ENCODE results near the gene RAPGEF1.

DNA sequence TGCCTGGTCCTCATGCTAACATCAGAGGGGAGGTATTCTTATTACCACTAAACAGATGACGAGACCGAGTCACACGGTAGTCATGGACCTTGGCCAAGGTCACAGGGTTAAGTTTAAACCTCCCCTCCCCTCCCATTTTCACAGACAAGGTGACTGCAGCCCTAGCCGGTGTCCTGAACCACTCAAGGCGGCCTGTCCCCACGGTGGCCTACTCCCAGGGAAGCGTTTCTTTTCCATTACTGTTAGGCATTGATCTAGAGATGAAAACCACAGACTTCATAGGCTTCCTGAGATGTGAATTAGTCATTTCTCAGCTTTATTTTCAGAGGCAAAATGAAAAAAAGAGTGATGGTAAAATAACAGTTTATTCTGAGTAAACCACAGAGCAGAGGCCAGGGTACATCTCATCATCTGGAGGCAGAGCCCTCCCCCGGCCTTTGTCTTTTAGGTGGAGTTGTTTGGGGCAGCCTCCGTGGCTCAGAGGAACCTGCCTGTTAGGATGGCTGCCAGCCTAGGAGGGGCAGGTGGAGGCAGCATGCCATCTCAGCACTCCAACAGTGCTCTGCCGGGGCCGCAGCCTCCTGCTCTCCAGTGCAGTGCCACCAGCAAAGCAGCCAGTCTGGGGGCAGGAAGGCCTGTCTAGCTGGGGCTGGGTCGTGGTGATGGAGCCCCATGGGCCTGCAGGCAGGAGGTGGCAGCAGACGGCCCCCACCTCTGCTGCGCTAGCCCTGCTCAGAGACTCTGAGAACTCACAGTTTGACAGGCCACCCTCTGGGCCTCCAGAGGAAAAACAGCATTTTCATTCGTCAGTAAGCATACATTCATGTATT lies 71.2 kb downstream of the RAPGEF1 start:
- TF ChIP-seq, protein P1, sequence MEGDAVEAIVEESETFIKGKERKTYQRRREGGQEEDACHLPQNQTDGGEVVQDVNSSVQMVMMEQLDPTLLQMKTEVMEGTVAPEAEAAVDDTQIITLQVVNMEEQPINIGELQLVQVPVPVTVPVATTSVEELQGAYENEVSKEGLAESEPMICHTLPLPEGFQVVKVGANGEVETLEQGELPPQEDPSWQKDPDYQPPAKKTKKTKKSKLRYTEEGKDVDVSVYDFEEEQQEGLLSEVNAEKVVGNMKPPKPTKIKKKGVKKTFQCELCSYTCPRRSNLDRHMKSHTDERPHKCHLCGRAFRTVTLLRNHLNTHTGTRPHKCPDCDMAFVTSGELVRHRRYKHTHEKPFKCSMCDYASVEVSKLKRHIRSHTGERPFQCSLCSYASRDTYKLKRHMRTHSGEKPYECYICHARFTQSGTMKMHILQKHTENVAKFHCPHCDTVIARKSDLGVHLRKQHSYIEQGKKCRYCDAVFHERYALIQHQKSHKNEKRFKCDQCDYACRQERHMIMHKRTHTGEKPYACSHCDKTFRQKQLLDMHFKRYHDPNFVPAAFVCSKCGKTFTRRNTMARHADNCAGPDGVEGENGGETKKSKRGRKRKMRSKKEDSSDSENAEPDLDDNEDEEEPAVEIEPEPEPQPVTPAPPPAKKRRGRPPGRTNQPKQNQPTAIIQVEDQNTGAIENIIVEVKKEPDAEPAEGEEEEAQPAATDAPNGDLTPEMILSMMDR (IDR thresholded peaks at IDR 0.05): no peak
- no peak for TF ChIP-seq POLR2A (IDR thresholded peaks at IDR 0.05)
- TF ChIP-seq EP300 (IDR thresholded peaks at IDR 0.05): no peak

Data from ovary (tissue), 3 donors.